ENCODE measurements around the gene SBNO2.

The SBNO2 gene

GRCh38 chr19:1173845-1174809 is at the start of gene SBNO2:
Gene SBNO2 (minus strand): TSS chr19:1174268. CDS start chr19:1154276, 19,992 bp downstream.
- H3K27ac ChIP-seq (ENCODE audit: low read depth, low read length) = peak within 1 kb of the TSS; percentile 84
- peaks cover 8% of the 10 kb centered on the region; the same call in 1 of the 2 replicates for H3K4me1 ChIP-seq (ENCODE audit: control insufficient read depth, insufficient read depth, low read length)
- no peaks in the 10 kb centered on the region for H3K27me3 ChIP-seq (ENCODE audit: control insufficient read depth, insufficient read depth, low read length)
- no peaks in the 10 kb centered on the region for H3K36me3 ChIP-seq (ENCODE audit: control insufficient read depth, insufficient read depth, low read length)
- peak within 1 kb of the TSS; percentile 89 for H3K4me3 ChIP-seq (ENCODE audit: low read depth, low read length)
- no peaks in the 10 kb centered on the region for H3K9me3 ChIP-seq (ENCODE audit: control insufficient read depth, insufficient read depth, low read length)
- peak within 1 kb of the TSS; percentile 45; the same call in 1 of the 2 replicates for H3K9ac ChIP-seq (ENCODE audit: low read depth, low read length)

GRCh38 chr19:1223018-1223855 is 49.2 kb upstream of the SBNO2 start:
- H3K4me3 ChIP-seq (ENCODE audit: low read depth, low read length) = no peak overlapping the region
- H3K9me3 ChIP-seq (ENCODE audit: control insufficient read depth, insufficient read depth, low read length) = no peaks in the 10 kb centered on the region
- H3K36me3 ChIP-seq (ENCODE audit: control insufficient read depth, insufficient read depth, low read length) = peaks cover 42% of the 10 kb centered on the region
- H3K27ac ChIP-seq (ENCODE audit: low read depth, low read length) = no peak overlapping the region
- H3K27me3 ChIP-seq (ENCODE audit: control insufficient read depth, insufficient read depth, low read length) = no peaks in the 10 kb centered on the region
- H3K4me1 ChIP-seq (ENCODE audit: control insufficient read depth, insufficient read depth, low read length) = no peaks in the 10 kb centered on the region
- H3K9ac ChIP-seq (ENCODE audit: low read depth, low read length) = no peak overlapping the region

- no peaks in the 10 kb centered on the region for H3K9me3 ChIP-seq (ENCODE audit: control insufficient read depth, insufficient read depth, low read length)
- no peak overlapping the region for H3K27ac ChIP-seq (ENCODE audit: low read depth, low read length)
- H3K36me3 ChIP-seq (ENCODE audit: control insufficient read depth, insufficient read depth, low read length) = peaks cover 40% of the 10 kb centered on the region
- no peaks in the 10 kb centered on the region for H3K27me3 ChIP-seq (ENCODE audit: control insufficient read depth, insufficient read depth, low read length)
- H3K4me3 ChIP-seq (ENCODE audit: low read depth, low read length) = no peak overlapping the region
- H3K4me1 ChIP-seq (ENCODE audit: control insufficient read depth, insufficient read depth, low read length) = no peaks in the 10 kb centered on the region
- H3K9ac ChIP-seq (ENCODE audit: low read depth, low read length) = no peak overlapping the region
Observed at GRCh38 chr19:1222394-1222793, 48.3 kb upstream of the SBNO2 start.

- Histone ChIP-seq H3K4me3 (ENCODE audit: low read depth, low read length) (no peak overlapping the region), H3K36me3 (ENCODE audit: control insufficient read depth, insufficient read depth, low read length) (peaks cover 40% of the 10 kb centered on the region), H3K27me3 (ENCODE audit: control insufficient read depth, insufficient read depth, low read length) (no peaks in the 10 kb centered on the region), H3K9ac (ENCODE audit: low read depth, low read length) (no peak overlapping the region), H3K27ac (ENCODE audit: low read depth, low read length) (no peak overlapping the region), H3K4me1 (ENCODE audit: control insufficient read depth, insufficient read depth, low read length) (no peaks in the 10 kb centered on the region; the same call in 1 of the 2 replicates), H3K9me3 (ENCODE audit: control insufficient read depth, insufficient read depth, low read length) (no peaks in the 10 kb centered on the region)
Observed at GRCh38 chr19:1221904-1222255, 47.8 kb upstream of the SBNO2 start.

GRCh38 chr19:1220976-1221903 is 47.2 kb upstream of the SBNO2 start:
- no peaks in the 10 kb centered on the region; the same call in 1 of the 2 replicates for H3K4me1 ChIP-seq (ENCODE audit: control insufficient read depth, insufficient read depth, low read length)
- no peaks in the 10 kb centered on the region for H3K9me3 ChIP-seq (ENCODE audit: control insufficient read depth, insufficient read depth, low read length)
- H3K27me3 ChIP-seq (ENCODE audit: control insufficient read depth, insufficient read depth, low read length) = no peaks in the 10 kb centered on the region
- no peak overlapping the region for H3K4me3 ChIP-seq (ENCODE audit: low read depth, low read length)
- H3K27ac ChIP-seq (ENCODE audit: low read depth, low read length) = no peak overlapping the region
- no peak overlapping the region for H3K9ac ChIP-seq (ENCODE audit: low read depth, low read length)
- peaks cover 38% of the 10 kb centered on the region for H3K36me3 ChIP-seq (ENCODE audit: control insufficient read depth, insufficient read depth, low read length)

GRCh38 chr19:1220477-1220930 is 46.4 kb upstream of the SBNO2 start:
- no peaks in the 10 kb centered on the region; the same call in 1 of the 2 replicates for H3K4me1 ChIP-seq (ENCODE audit: control insufficient read depth, insufficient read depth, low read length)
- H3K27me3 ChIP-seq (ENCODE audit: control insufficient read depth, insufficient read depth, low read length) = no peaks in the 10 kb centered on the region
- no peak overlapping the region for H3K9ac ChIP-seq (ENCODE audit: low read depth, low read length)
- no peaks in the 10 kb centered on the region for H3K9me3 ChIP-seq (ENCODE audit: control insufficient read depth, insufficient read depth, low read length)
- no peak overlapping the region for H3K4me3 ChIP-seq (ENCODE audit: low read depth, low read length)
- H3K27ac ChIP-seq (ENCODE audit: low read depth, low read length) = no peak overlapping the region
- H3K36me3 ChIP-seq (ENCODE audit: control insufficient read depth, insufficient read depth, low read length) = peaks cover 34% of the 10 kb centered on the region

GRCh38 chr19:1219786-1220476 is 45.9 kb upstream of the SBNO2 start:
- Histone ChIP-seq H3K27ac (ENCODE audit: low read depth, low read length) (no peak overlapping the region), H3K4me3 (ENCODE audit: low read depth, low read length) (no peak overlapping the region)

GRCh38 chr19:1218751-1219567 is 44.9 kb upstream of the SBNO2 start:
- no peaks in the 10 kb centered on the region; the same call in 1 of the 2 replicates for H3K4me1 ChIP-seq (ENCODE audit: control insufficient read depth, insufficient read depth, low read length)
- H3K9me3 ChIP-seq (ENCODE audit: control insufficient read depth, insufficient read depth, low read length) = no peaks in the 10 kb centered on the region
- H3K27me3 ChIP-seq (ENCODE audit: control insufficient read depth, insufficient read depth, low read length) = no peaks in the 10 kb centered on the region
- no peak overlapping the region for H3K4me3 ChIP-seq (ENCODE audit: low read depth, low read length)
- peaks cover 38% of the 10 kb centered on the region for H3K36me3 ChIP-seq (ENCODE audit: control insufficient read depth, insufficient read depth, low read length)
- H3K9ac ChIP-seq (ENCODE audit: low read depth, low read length) = no peak overlapping the region
- H3K27ac ChIP-seq (ENCODE audit: low read depth, low read length) = no peak overlapping the region

More at GRCh38 chr19:1219786-1220476, 45.9 kb upstream of the SBNO2 start:
- Histone ChIP-seq H3K27me3 (ENCODE audit: control insufficient read depth, insufficient read depth, low read length) (no peaks in the 10 kb centered on the region), H3K9ac (ENCODE audit: low read depth, low read length) (no peak overlapping the region), H3K4me1 (ENCODE audit: control insufficient read depth, insufficient read depth, low read length) (no peaks in the 10 kb centered on the region; the same call in 1 of the 2 replicates), H3K36me3 (ENCODE audit: control insufficient read depth, insufficient read depth, low read length) (peaks cover 34% of the 10 kb centered on the region), H3K9me3 (ENCODE audit: control insufficient read depth, insufficient read depth, low read length) (no peaks in the 10 kb centered on the region)

GRCh38 chr19:1217366-1217765 is 43.3 kb upstream of the SBNO2 start:
- Histone ChIP-seq H3K4me1 (ENCODE audit: control insufficient read depth, insufficient read depth, low read length) (no peaks in the 10 kb centered on the region; the same call in 1 of the 2 replicates), H3K4me3 (ENCODE audit: low read depth, low read length) (no peak overlapping the region), H3K36me3 (ENCODE audit: control insufficient read depth, insufficient read depth, low read length) (peaks cover 32% of the 10 kb centered on the region), H3K9me3 (ENCODE audit: control insufficient read depth, insufficient read depth, low read length) (no peaks in the 10 kb centered on the region), H3K27ac (ENCODE audit: low read depth, low read length) (peak overlapping the region; percentile 35), H3K9ac (ENCODE audit: low read depth, low read length) (no peak overlapping the region), H3K27me3 (ENCODE audit: control insufficient read depth, insufficient read depth, low read length) (no peaks in the 10 kb centered on the region)
